ENCODE measurements around the gene TCN2. TPM values are rescaled to one million over a fixed set of nuclear protein-coding genes. Genes with fewer than 3 reads are reported as not detected.

The TCN2 gene
- total and polyA plus RNA-seq, 10 of the 15 experiments (the other 5 are each of a cell fraction or from before 2014, with no cell fraction given): 5.4 to 21.8 (median 11.0) TPM

DNA sequence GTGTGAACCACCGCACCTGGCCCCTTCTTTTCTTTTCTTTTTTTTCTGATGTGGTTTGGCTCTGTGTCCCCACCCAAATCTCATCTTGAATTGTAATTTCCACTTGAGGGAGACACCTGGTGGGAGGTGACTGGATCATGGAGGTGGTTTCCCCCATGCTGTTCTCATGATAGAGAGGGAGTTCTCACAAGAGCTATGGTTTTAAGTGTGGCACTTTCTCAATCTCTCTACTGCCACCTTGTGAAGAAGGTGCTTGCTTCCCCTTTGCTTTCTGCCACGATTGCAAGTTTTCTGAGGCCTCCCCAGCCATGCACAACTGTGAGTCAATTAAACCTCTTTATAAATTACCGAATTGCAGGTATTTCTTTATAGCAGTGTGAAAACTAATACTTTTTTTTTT, 4.9 kb upstream of the TCN2 start:
- Histone ChIP-seq H3K9ac (ENCODE audit: control insufficient read depth, insufficient read depth, low read length) (no peak overlapping the region), H3K4me3 (no peak overlapping the region), H4K20me1 (ENCODE audit: control insufficient read depth, insufficient read depth) (no peaks in the 10 kb centered on the region), H3K36me3 (ENCODE audit: control insufficient read depth in 2 of 2, insufficient read depth in 2 of 2, low read length in 1 of 2) (no peaks in the 10 kb centered on the region), H3K27me3 (replicated peaks in 1 of 2; ENCODE audit: control insufficient read depth in 2 of 2, insufficient read depth in 2 of 2, low read length in 1 of 2) (no peaks in the 10 kb centered on the region), H3K79me2 (ENCODE audit: control insufficient read depth, insufficient read depth, low read length) (no peaks in the 10 kb centered on the region), H3K4me2 (ENCODE audit: control insufficient read depth, insufficient read depth) (no peak overlapping the region), H3K27ac (ENCODE audit: control insufficient read depth, insufficient read depth) (no peak overlapping the region), H2AFZ (ENCODE audit: control insufficient read depth, low read depth, low read length) (no peak overlapping the region), H3K4me1 (ENCODE audit: control insufficient read depth, insufficient read depth, low read length) (peaks cover 16% of the 10 kb centered on the region), H3K9me3 (replicated peaks; ENCODE audit: control insufficient read depth, insufficient read depth, low read length) (no peaks in the 10 kb centered on the region)
- POLR2A ChIA-PET: interaction anchor here (0.5 kb wide), 1 partner anchor 100 kb away, joined by 3 read pairs; no protein-coding TSS in a partner anchor
- intact Hi-C loops (cut with micrococcal nuclease; ENCODE audit: unreplicated experiment): loop anchor here (5.0 kb wide), 1 partner anchor 155 kb away; no protein-coding TSS in a partner anchor
- peak; percentile 56 for ATAC-seq
- no peak for DNase-seq (ENCODE audit: low read depth, low spot score)
- CTCF ChIA-PET: interaction anchor here (0.7 to 1.8 kb wide), 8 partner anchors 9 to 211 kb away, joined by 3 to 14 read pairs (median 6); partner anchors contain the start of genes PES1 and SLC35E4
- TF ChIP-seq RFX5 (IDR thresholded peaks at IDR 0.05; ENCODE audit: low read depth, low read length) (no peak), RAD21 (IDR thresholded peaks at IDR 0.05; ENCODE audit: insufficient read depth, low read depth, low read length) (peak; percentile 37), GATAD2B (conservative IDR thresholded peaks at IDR 0.05; ENCODE audit: low read depth) (no peak)
- TF ChIP-seq, protein P1, sequence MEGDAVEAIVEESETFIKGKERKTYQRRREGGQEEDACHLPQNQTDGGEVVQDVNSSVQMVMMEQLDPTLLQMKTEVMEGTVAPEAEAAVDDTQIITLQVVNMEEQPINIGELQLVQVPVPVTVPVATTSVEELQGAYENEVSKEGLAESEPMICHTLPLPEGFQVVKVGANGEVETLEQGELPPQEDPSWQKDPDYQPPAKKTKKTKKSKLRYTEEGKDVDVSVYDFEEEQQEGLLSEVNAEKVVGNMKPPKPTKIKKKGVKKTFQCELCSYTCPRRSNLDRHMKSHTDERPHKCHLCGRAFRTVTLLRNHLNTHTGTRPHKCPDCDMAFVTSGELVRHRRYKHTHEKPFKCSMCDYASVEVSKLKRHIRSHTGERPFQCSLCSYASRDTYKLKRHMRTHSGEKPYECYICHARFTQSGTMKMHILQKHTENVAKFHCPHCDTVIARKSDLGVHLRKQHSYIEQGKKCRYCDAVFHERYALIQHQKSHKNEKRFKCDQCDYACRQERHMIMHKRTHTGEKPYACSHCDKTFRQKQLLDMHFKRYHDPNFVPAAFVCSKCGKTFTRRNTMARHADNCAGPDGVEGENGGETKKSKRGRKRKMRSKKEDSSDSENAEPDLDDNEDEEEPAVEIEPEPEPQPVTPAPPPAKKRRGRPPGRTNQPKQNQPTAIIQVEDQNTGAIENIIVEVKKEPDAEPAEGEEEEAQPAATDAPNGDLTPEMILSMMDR (IDR thresholded peaks at IDR 0.05 in 2 of 3, conservative IDR thresholded peaks at IDR 0.05 in 1 of 3; ENCODE audit: control insufficient read depth in 2 of 3, extremely low read depth in 1 of 3, insufficient read depth in 1 of 3, low read depth in 3 of 3, low read length in 3 of 3): peak; percentile 32 to 51 (median 37); a peak in 5 of 6 replicates
- SMC1A ChIA-PET (ENCODE audit: uncharacterized antibody, unreplicated experiment): interaction anchor here (0.6 to 1.7 kb wide), 5 partner anchors 9 to 247 kb away, joined by 3 to 5 read pairs (median 4); no protein-coding TSS in a partner anchor
- 32% methylated on average over 3 of the region's 3 CpGs for WGBS (ENCODE audit: insufficient coverage, insufficient replicate concordance, low lambda C conversion rate, missing lambda C conversion rate)
- BruUV-seq (replicated peaks): no TSS peak
- RAD21 ChIA-PET (ENCODE audit: unreplicated experiment): interaction anchor here (0.6 to 0.7 kb wide), 2 partner anchors 33 to 117 kb away, joined by 3 read pairs; partner anchors contain the start of gene SLC35E4
- FAIRE-seq: no peak
- in situ Hi-C loops (cut with MboI): no loop called here

Data from GM12878 (cell line).